Measurements from ENCODE around the gene KRT82. TPM values are rescaled to one million over a fixed set of nuclear protein-coding genes. Genes with fewer than 3 reads are reported as not detected.

KRT82 gene
- total RNA-seq, 4 donors from 2014 or later = not detected

DNA sequence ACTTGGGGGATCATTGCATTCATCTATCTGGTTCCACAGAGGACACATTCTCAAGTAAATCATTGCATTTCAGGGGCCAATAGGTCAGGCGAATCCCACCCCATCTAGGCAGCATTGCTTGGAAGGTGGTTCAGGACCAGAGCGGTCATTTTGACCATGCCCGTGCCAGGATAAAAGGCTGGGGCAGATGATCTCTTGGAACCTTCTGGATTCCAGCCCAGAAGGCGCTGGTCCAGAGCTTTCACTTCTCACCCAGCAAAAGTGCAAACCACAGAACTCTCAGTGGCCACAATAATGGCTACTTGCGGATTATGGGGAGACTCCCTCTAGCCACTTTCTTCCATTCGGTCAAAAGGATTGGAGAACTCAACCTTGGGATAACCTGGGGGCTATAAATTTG lies 38.3 kb downstream of the KRT82 start:
- peak; percentile 52 to 66 for DNase-seq
- Histone ChIP-seq H3K36me3 (no peaks in the 10 kb centered on the region), H3K4me1 (peaks cover 17 to 29% of the 10 kb centered on the region in 2 donors), H3K27ac (no peak overlapping the region), H3K9me3 (no peaks in the 10 kb centered on the region), H3K4me3 (replicated peaks in 1 of 3) (no peak overlapping the region), H3K27me3 (no peaks in the 10 kb centered on the region)
- 87 to 89% methylated on average over 6 of the region's 6 CpGs for WGBS, 2 donors
- intact Hi-C loops (cut with DNase I) = no loop called here
- TF ChIP-seq, protein P1, sequence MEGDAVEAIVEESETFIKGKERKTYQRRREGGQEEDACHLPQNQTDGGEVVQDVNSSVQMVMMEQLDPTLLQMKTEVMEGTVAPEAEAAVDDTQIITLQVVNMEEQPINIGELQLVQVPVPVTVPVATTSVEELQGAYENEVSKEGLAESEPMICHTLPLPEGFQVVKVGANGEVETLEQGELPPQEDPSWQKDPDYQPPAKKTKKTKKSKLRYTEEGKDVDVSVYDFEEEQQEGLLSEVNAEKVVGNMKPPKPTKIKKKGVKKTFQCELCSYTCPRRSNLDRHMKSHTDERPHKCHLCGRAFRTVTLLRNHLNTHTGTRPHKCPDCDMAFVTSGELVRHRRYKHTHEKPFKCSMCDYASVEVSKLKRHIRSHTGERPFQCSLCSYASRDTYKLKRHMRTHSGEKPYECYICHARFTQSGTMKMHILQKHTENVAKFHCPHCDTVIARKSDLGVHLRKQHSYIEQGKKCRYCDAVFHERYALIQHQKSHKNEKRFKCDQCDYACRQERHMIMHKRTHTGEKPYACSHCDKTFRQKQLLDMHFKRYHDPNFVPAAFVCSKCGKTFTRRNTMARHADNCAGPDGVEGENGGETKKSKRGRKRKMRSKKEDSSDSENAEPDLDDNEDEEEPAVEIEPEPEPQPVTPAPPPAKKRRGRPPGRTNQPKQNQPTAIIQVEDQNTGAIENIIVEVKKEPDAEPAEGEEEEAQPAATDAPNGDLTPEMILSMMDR (IDR thresholded peaks at IDR 0.05) = no peak
- TF ChIP-seq POLR2A (IDR thresholded peaks at IDR 0.05) = no peak

GRCh38 chr12:52366738-52367485 lies 39.2 kb downstream of the KRT82 start, which contains the start of gene KRT85:
Gene KRT85 (minus strand): TSS chr12:52367481. CDS start chr12:52367405, 76 bp downstream.
- H3K9me3 ChIP-seq = no peaks in the 10 kb centered on the region
- peaks cover 13 to 23% of the 10 kb centered on the region in 2 donors for H3K4me1 ChIP-seq
- 78 to 87% methylated on average over 29 to 35 of the region's 42 CpGs for WGBS, 2 donors
- no peaks in the 10 kb centered on the region for H3K27me3 ChIP-seq
- no peak within 1 kb of the TSS for H3K4me3 ChIP-seq (replicated peaks in 1 of 3)
- no peak within 1 kb of the TSS for H3K27ac ChIP-seq
- DNase-seq = no peak
- no peak for TF ChIP-seq POLR2A (IDR thresholded peaks at IDR 0.05)
- TF ChIP-seq, protein P1 (IDR thresholded peaks at IDR 0.05) = no peak
- intact Hi-C loops (cut with DNase I) = no loop called here
- no peaks in the 10 kb centered on the region for H3K36me3 ChIP-seq

DNA sequence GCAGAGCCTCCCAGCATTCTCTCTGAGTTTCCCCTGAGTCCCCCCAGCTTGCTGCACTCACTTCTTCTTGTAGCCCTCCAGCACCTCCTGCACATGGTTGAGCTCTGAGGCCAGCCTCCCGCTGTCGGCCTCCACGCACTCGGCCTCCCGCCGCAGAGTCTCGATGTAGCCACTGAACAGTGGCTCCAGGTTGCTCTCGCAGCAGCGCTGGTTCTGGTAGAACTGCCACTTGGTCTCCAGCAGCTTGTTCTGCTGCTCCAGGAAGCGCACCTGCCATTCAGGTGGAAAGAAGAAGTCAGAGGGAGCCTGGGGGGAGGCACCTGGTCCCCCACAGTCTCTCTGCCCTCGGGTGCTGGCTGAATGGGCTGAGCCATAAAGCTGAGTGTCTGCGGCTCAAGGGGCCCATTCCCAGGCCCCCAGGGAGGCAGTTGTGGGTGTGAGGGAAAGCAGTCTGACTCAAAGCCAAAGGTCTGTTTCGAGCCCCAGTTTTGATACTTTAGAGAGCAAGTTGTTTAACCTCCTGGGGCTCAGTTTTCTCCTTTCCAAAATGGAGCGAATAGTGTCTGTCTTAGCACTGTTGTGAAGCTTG lies 41.1 kb downstream of the KRT82 start:
- intact Hi-C loops (cut with DNase I) = no loop called here
- DNase-seq = peak; percentile 52 to 54
- H3K27me3 ChIP-seq = no peaks in the 10 kb centered on the region
- no peaks in the 10 kb centered on the region for H3K9me3 ChIP-seq
- TF ChIP-seq POLR2A (IDR thresholded peaks at IDR 0.05) = no peak
- TF ChIP-seq, protein P1 (IDR thresholded peaks at IDR 0.05) = no peak
- peaks cover 0 to 18% of the 10 kb centered on the region in 2 donors for H3K4me1 ChIP-seq
- WGBS, 2 donors = 60 to 70% methylated on average over 13 to 14 of the region's 14 CpGs
- H3K27ac ChIP-seq = peak overlapping the region in 1 of 3 donors; percentile 32
- no peak overlapping the region for H3K4me3 ChIP-seq (replicated peaks in 1 of 3)
- no peaks in the 10 kb centered on the region for H3K36me3 ChIP-seq

DNA sequence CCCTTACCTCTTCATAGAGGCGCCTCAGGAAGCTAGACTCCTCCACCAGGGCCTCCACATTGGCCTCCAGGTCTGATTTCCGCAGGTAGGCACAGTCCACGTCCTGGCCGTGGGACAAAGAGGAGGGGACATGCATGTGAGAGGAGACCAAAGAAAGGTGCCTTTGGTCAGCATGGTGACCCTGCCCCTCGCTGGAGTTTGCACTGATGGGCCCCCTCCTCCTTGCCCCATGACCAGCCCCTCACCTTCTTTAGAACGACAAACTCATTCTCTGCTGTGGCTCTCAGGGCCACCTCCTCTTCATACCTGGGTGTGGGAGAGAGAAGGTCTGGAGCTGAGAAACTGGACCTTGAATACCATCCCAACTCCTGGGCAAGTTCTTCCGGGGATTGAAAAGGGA lies 42.1 kb downstream of the KRT82 start:
- intact Hi-C loops (cut with DNase I) = no loop called here
- Histone ChIP-seq H3K4me3 (replicated peaks in 1 of 3) (no peak overlapping the region), H3K27ac (no peak overlapping the region), H3K4me1 (peaks cover 0 to 19% of the 10 kb centered on the region in 2 donors), H3K9me3 (no peaks in the 10 kb centered on the region), H3K27me3 (no peaks in the 10 kb centered on the region), H3K36me3 (no peaks in the 10 kb centered on the region)
- TF ChIP-seq, protein P1 (IDR thresholded peaks at IDR 0.05) = no peak
- TF ChIP-seq POLR2A (IDR thresholded peaks at IDR 0.05) = no peak
- WGBS, 2 donors = 68 to 93% methylated on average over 4 to 7 of the region's 7 CpGs
- DNase-seq = no peak

DNA sequence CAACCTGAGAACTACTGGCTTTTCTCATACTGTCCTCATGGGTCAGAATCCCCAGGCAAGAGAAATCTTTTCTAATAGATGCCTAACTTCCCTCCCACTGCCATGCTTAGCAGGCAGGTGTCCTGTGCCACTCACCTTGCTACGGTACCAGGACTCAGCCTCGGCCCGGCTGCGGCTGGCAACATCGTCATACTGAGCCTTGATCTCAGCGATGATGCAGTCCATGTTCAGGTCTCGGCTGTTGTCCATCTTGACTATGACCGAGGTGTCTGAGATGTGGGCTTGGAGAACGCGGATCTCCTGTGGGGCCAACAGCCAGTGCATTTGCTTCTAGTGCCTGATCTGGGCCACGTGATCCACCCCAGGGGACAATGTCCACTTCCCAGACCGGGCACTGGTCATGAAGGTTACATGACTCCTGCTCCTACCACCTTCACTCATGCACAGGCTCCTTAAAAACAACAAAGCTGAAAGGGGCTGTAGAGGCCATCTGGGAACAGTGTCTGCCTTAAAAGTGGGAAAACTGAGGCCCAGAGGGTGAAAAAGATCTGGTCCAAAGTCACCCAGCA lies 42.9 kb downstream of the KRT82 start:
- Histone ChIP-seq H3K36me3 (no peaks in the 10 kb centered on the region), H3K27ac (no peak overlapping the region), H3K4me3 (replicated peaks in 1 of 3) (no peak overlapping the region), H3K27me3 (no peaks in the 10 kb centered on the region), H3K4me1 (peaks cover 0 to 19% of the 10 kb centered on the region in 2 donors), H3K9me3 (no peaks in the 10 kb centered on the region)
- WGBS, 2 donors = 93% methylated on average over 12 of the region's 12 CpGs
- intact Hi-C loops (cut with DNase I) = no loop called here
- DNase-seq = no peak
- TF ChIP-seq, protein P1 (IDR thresholded peaks at IDR 0.05) = no peak
- TF ChIP-seq POLR2A (IDR thresholded peaks at IDR 0.05) = no peak

Measured in thyroid gland (tissue), 4 donors.